Measurements from ENCODE around the gene TRIM26. TPM values are rescaled to one million over a fixed set of nuclear protein-coding genes. Genes with fewer than 3 reads are reported as not detected.

The TRIM26 gene
- polyA plus RNA-seq, 1 of the 3 experiments (the other 2 are of a cell fraction), result 26.1 TPM

DNA sequence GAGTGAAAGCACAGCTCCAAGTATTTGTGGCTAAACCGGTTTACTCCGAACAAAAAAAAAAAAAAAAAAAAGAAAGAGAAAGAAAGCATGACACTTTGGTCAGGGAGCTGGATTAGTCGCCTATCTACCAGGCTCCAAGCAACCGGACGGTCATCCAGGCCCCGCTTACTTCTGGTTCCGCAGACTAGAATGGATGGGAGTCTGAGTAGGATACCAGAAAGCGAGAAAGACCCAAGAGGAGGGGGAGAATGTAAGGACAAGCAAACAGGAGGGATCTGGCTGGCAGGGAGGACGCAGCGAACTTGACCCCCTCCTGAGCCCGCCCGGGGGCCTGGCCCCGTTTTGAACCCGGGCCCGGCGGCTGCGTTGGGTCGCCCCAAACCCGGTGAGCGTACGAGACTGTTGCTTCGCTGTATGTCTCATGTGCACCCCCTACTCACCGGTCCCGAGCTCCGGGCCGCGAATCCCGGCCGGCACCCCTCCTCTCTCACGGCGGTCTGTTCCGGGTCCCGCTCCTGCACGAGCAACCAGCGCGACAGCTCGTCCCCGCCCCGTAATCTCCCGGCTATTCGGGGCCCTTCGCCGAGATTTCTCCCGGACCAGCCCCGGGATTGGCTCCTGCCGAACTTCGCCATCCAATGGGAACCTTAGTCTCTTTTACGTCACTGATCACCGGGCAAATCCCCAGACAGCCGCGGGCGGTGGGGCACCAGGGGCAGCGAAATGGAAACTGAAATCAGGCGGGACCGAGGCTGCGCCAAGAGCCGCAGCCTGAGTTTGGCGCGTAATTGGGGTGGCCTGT, at the start of gene TRIM26 (continued):
- TF ChIP-seq RXRA (IDR thresholded peaks at IDR 0.05; ENCODE audit: borderline replicate concordance, low read depth) (no peak), EP300 (IDR thresholded peaks at IDR 0.05; ENCODE audit: borderline replicate concordance in 1 of 2, low read depth in 1 of 2, low read length in 1 of 2) (peak in 1 of 2 experiments; percentile 36; a peak in 1 of 4 replicates), CHD2 (IDR thresholded peaks at IDR 0.05; ENCODE audit: low read length, partially characterized antibody) (peak; percentile 95), YY1 (IDR thresholded peaks at IDR 0.05; ENCODE audit: low read depth) (peak; percentile 40)
- TF ChIP-seq, protein P1, sequence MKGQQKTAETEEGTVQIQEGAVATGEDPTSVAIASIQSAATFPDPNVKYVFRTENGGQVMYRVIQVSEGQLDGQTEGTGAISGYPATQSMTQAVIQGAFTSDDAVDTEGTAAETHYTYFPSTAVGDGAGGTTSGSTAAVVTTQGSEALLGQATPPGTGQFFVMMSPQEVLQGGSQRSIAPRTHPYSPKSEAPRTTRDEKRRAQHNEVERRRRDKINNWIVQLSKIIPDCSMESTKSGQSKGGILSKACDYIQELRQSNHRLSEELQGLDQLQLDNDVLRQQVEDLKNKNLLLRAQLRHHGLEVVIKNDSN (IDR thresholded peaks at IDR 0.05; ENCODE audit: borderline replicate concordance, low read depth), result no peak
- TF ChIP-seq, protein P2, sequence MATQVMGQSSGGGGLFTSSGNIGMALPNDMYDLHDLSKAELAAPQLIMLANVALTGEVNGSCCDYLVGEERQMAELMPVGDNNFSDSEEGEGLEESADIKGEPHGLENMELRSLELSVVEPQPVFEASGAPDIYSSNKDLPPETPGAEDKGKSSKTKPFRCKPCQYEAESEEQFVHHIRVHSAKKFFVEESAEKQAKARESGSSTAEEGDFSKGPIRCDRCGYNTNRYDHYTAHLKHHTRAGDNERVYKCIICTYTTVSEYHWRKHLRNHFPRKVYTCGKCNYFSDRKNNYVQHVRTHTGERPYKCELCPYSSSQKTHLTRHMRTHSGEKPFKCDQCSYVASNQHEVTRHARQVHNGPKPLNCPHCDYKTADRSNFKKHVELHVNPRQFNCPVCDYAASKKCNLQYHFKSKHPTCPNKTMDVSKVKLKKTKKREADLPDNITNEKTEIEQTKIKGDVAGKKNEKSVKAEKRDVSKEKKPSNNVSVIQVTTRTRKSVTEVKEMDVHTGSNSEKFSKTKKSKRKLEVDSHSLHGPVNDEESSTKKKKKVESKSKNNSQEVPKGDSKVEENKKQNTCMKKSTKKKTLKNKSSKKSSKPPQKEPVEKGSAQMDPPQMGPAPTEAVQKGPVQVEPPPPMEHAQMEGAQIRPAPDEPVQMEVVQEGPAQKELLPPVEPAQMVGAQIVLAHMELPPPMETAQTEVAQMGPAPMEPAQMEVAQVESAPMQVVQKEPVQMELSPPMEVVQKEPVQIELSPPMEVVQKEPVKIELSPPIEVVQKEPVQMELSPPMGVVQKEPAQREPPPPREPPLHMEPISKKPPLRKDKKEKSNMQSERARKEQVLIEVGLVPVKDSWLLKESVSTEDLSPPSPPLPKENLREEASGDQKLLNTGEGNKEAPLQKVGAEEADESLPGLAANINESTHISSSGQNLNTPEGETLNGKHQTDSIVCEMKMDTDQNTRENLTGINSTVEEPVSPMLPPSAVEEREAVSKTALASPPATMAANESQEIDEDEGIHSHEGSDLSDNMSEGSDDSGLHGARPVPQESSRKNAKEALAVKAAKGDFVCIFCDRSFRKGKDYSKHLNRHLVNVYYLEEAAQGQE (IDR thresholded peaks at IDR 0.05; ENCODE audit: low read depth, low read length), result no peak

- no peak overlapping the region; a peak in 1 of 4 replicates for H3K27ac ChIP-seq (ENCODE audit: low read depth in 2 of 2, low read length in 1 of 2)
- no peaks in the 10 kb centered on the region for H3K36me3 ChIP-seq (replicated peaks in 1 of 2; ENCODE audit: control insufficient read depth in 1 of 2, insufficient read depth in 2 of 2, low read length in 1 of 2)
- CTCF ChIA-PET, result interaction anchor here (1.3 kb wide), 1 partner anchor 41 kb away, joined by 6 read pairs; no protein-coding TSS in a partner anchor
- POLR2A ChIA-PET, result no interaction called here
- no peaks in the 10 kb centered on the region for H3K9me3 ChIP-seq
- TF ChIP-seq, protein P3, sequence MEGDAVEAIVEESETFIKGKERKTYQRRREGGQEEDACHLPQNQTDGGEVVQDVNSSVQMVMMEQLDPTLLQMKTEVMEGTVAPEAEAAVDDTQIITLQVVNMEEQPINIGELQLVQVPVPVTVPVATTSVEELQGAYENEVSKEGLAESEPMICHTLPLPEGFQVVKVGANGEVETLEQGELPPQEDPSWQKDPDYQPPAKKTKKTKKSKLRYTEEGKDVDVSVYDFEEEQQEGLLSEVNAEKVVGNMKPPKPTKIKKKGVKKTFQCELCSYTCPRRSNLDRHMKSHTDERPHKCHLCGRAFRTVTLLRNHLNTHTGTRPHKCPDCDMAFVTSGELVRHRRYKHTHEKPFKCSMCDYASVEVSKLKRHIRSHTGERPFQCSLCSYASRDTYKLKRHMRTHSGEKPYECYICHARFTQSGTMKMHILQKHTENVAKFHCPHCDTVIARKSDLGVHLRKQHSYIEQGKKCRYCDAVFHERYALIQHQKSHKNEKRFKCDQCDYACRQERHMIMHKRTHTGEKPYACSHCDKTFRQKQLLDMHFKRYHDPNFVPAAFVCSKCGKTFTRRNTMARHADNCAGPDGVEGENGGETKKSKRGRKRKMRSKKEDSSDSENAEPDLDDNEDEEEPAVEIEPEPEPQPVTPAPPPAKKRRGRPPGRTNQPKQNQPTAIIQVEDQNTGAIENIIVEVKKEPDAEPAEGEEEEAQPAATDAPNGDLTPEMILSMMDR (IDR thresholded peaks at IDR 0.05), result 0 out of 2 replicates have a peak, but pooled peaks have one; percentile 3
- no peak for TF ChIP-seq RXRA (IDR thresholded peaks at IDR 0.05; ENCODE audit: borderline replicate concordance, low read depth)
- H3K4me3 ChIP-seq (ENCODE audit: low read depth in 2 of 2, low read length in 1 of 2), result peak overlapping the region; percentile 79 to 85
- no peaks in the 10 kb centered on the region for H4K20me1 ChIP-seq (ENCODE audit: insufficient read depth)
- peak overlapping the region; percentile 81 for H3K9ac ChIP-seq
- H3K4me2 ChIP-seq, result peak overlapping the region; percentile 92
- H2AFZ ChIP-seq (ENCODE audit: low read depth), result peak overlapping the region; percentile 96
- no peaks in the 10 kb centered on the region for H3K9me2 ChIP-seq
- H3F3A ChIP-seq (replicated peaks; ENCODE audit: insufficient read depth), result peaks cover 4% of the 10 kb centered on the region
- peaks cover 7 to 25% of the 10 kb centered on the region in 2 experiments; a peak in 3 of 4 replicates for H3K4me1 ChIP-seq (ENCODE audit: control insufficient read depth in 1 of 2, insufficient read depth in 2 of 2, low read depth in 1 of 2, low read length in 1 of 2)
- DNase-seq, result no peak
- H3K79me2 ChIP-seq (ENCODE audit: insufficient read depth), result no peaks in the 10 kb centered on the region
- WGBS (ENCODE audit: low lambda C conversion rate), result 7% methylated on average over 9 of the region's 40 CpGs
- no peaks in the 10 kb centered on the region for H3K27me3 ChIP-seq (ENCODE audit: insufficient read depth)
Measured at GRCh38 chr6:30260036-30260504, 46.9 kb upstream of the TRIM26 start.

Data from SK-N-SH (cell line).